ENCODE data around the gene DAB2.
A peak's percentile ranks its signal among the peaks of the same experiment; 100 is the strongest.

DAB2 gene

DNA sequence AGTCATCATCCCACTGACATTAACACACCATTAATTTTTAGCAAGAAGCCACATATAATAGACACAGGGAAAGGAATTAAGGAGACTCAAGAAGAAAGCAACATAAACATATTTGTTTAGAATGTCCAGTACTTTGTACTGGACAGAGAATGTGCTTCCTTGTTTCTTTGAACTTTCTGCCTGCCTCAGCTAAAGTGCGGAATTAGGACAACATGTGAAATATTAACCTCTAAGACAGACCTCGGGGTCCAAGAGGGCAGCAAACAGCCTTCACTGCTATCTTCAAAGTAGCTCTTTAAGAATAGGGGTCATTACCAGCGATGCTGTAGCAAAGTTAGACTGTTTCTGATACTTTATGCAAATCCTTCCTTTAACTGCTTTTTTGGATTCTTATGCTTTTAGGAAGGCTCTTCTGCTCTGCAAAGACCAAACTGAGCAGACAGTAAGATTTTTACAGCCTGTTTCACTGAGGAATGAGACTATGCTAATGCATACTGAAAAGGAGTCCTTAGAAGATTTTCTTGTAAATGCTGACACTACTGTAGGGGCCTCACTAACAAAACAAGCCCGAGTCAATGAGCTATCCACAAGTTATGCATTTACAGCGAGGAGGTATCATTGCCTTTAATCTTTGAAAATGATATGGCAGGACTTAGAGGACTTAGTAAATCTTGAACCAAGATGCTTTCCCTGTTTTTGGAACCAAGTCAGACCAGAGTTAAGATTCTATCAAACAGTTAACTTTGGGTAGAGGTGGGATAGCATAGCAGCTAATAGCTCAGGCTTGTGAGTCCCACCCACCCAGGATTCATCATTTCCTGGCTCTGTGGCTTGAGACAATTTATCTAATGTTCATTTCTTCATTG, 23.8 kb downstream of the DAB2 start:
- H3K4me3 ChIP-seq (ENCODE audit: low read depth, low read length), result no peak overlapping the region
- peak; percentile 65 for DNase-seq (ENCODE audit: low read depth, low spot score)
- in situ Hi-C loops (cut with HindIII; ENCODE audit: low sequenced_read_pairs), result no loop called here
- TF ChIP-seq, protein P1, sequence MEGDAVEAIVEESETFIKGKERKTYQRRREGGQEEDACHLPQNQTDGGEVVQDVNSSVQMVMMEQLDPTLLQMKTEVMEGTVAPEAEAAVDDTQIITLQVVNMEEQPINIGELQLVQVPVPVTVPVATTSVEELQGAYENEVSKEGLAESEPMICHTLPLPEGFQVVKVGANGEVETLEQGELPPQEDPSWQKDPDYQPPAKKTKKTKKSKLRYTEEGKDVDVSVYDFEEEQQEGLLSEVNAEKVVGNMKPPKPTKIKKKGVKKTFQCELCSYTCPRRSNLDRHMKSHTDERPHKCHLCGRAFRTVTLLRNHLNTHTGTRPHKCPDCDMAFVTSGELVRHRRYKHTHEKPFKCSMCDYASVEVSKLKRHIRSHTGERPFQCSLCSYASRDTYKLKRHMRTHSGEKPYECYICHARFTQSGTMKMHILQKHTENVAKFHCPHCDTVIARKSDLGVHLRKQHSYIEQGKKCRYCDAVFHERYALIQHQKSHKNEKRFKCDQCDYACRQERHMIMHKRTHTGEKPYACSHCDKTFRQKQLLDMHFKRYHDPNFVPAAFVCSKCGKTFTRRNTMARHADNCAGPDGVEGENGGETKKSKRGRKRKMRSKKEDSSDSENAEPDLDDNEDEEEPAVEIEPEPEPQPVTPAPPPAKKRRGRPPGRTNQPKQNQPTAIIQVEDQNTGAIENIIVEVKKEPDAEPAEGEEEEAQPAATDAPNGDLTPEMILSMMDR (IDR thresholded peaks at IDR 0.05; ENCODE audit: low read depth, low read length), result no peak

DNA sequence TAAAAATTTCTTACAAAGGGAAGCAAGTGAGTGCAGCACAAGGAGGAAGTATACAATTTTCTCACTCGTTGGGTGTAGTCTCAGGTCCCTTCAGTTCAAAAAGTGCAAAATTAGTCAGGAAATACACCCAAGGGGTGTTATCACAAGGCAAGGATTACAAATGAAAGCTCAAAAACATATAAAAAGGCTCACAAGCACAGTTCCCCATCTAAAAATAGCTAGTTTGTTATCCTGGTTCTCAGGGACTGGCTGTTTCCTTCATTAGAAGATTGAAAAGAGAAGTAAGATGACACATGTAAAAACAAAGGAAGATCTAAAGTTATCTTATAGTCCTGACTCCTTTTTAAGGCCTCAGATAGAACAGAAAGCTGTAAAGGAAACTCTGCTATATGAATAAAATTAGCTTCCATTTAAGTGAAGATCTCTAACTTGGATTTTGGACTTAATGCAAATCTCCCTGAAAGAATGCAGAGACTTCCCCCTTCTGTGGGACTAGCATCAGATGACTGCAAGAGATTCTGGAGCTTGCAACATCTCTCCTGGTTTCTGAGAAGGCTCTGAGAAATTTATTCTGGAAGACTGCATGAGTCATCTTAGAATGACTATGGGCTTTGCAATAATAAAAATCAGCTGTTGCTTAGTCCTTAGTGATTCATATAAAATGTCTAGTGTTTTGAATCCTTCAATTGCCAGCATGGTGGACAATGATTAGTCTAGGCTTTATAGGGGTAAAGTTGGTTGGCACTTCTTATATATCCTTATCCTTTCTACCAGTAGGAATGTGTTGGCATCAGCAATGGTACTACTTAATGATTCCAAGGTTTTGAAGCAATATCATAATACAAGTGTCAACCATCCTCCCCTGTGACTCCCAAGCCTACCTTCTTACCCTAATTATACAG, 25.4 kb downstream of the DAB2 start:
- DNase-seq (ENCODE audit: low read depth, low spot score), result peak; percentile 98
- TF ChIP-seq, protein P1 (IDR thresholded peaks at IDR 0.05; ENCODE audit: low read depth, low read length), result no peak
- in situ Hi-C loops (cut with HindIII; ENCODE audit: low sequenced_read_pairs), result no loop called here

DNA sequence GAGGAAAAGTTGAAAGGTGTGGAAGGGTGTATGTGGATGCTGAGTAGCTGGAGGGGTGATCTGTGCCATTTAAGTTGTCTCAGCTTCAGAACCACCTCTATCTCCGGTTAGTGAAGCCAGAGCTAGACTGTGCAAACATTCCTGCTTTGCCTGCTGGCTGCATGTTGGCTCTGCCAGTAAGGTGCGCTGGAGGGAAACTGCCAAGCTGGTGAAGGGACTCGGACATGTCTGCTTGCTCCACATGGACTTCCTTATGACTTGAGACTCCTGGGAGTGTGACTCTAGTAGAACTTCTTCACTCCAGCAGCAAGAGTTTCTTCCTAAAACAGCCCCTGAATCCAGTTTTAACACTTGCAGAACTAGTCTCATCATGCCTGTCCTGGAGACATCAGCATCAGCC, 27.9 kb downstream of the DAB2 start:
- H3K4me3 ChIP-seq (ENCODE audit: low read depth, low read length), result no peak overlapping the region
- no peak for DNase-seq (ENCODE audit: low read depth, low spot score)
- in situ Hi-C loops (cut with HindIII; ENCODE audit: low sequenced_read_pairs), result no loop called here
- TF ChIP-seq, protein P1 (IDR thresholded peaks at IDR 0.05; ENCODE audit: low read depth, low read length), result no peak

More for the DNA sequence above, 25.4 kb downstream of the DAB2 start:
- H3K4me3 ChIP-seq (ENCODE audit: low read depth, low read length), result no peak overlapping the region

DNA sequence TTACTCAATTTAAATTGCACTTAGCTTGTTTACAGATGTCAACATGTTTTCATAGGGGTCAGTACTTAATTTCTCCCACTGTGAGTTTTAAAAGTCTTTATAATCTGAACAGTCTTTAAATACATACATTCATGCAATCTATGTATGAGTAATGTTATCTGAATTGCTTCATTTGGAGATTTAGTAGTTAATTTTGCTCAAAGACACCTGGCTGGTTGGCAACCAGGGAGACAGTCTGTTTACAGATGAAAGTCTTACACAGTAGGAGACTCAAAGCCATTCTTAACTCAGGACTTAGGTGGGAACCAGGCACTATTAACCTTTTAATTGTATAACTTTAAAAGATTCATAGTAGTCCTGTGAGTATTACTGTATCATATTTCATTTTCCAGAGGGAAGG, 29.3 kb downstream of the DAB2 start:
- TF ChIP-seq, protein P1 (IDR thresholded peaks at IDR 0.05; ENCODE audit: low read depth, low read length), result no peak
- DNase-seq (ENCODE audit: low read depth, low spot score), result no peak
- in situ Hi-C loops (cut with HindIII; ENCODE audit: low sequenced_read_pairs), result no loop called here
- H3K4me3 ChIP-seq (ENCODE audit: low read depth, low read length), result no peak overlapping the region

DNA sequence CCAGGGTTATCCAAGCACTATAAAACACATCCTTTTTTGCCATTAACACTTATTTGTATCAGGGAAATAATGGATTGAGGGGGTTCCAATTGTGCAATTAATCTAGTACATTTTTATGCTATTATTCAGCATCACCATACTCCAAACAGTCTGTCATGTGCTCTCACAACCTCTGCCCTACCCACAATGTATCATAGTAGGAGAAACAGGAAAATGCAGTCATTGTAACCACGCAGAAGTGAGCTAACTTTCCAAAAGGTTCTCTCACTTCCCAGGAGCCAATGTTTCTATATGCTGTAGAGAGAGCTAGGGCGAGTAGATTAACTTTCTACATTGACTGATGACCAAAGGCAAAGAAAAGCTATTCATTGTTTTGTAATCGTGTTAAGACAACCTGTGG, 29.8 kb downstream of the DAB2 start:
- TF ChIP-seq, protein P1 (IDR thresholded peaks at IDR 0.05; ENCODE audit: low read depth, low read length), result no peak
- in situ Hi-C loops (cut with HindIII; ENCODE audit: low sequenced_read_pairs), result no loop called here
- peak; percentile 68 for DNase-seq (ENCODE audit: low read depth, low spot score)
- H3K4me3 ChIP-seq (ENCODE audit: low read depth, low read length), result no peak overlapping the region

DNA sequence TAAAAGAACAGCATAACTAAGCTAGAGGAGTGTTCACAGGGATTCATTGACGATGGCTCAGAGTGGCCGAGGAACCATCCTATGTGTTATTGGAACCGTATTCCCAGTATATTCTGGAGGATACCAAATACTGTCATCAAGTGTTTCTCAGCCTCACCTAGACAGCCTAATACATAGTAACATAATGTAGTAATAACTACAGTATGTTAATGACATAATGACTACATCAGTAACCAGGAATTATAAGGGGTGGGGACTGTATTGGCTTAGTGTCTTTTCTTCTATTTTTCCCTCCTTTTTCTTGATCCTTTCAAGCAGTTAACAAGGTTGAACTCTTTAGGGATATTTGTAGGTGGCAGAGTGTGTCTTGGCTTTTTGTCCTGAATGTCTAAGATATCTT, 33.8 kb downstream of the DAB2 start:
- TF ChIP-seq, protein P1 (IDR thresholded peaks at IDR 0.05; ENCODE audit: low read depth, low read length), result no peak
- no peak overlapping the region for H3K4me3 ChIP-seq (ENCODE audit: low read depth, low read length)
- DNase-seq (ENCODE audit: low read depth, low spot score), result no peak
- in situ Hi-C loops (cut with HindIII; ENCODE audit: low sequenced_read_pairs), result no loop called here
